ENCODE data around the gene DCAF11.

- TF ChIP-seq TP53 (CRISPR knock-in tag; conservative IDR thresholded peaks at IDR 0.05) (no peak), CEBPB (IDR thresholded peaks at IDR 0.05; ENCODE audit: borderline replicate concordance, low read depth, low read length) (no peak), PRDM4 (CRISPR knock-in tag; IDR thresholded peaks at IDR 0.05; ENCODE audit: borderline replicate concordance) (no peak), SMARCC2 (IDR thresholded peaks at IDR 0.05) (no peak), ZNF292 (CRISPR knock-in tag; IDR thresholded peaks at IDR 0.05; ENCODE audit: borderline replicate concordance, low read depth) (no peak), ATF2 (CRISPR knock-in tag; IDR thresholded peaks at IDR 0.05) (no peak), TAF1 (CRISPR knock-in tag; IDR thresholded peaks at IDR 0.05) (no peak), SIN3A (IDR thresholded peaks at IDR 0.05; ENCODE audit: borderline replicate concordance, low read depth, low read length) (no peak), ZNF275 (CRISPR knock-in tag; IDR thresholded peaks at IDR 0.05; ENCODE audit: borderline replicate concordance) (no peak), ZNF329 (CRISPR knock-in tag; IDR thresholded peaks at IDR 0.05; ENCODE audit: low read depth) (no peak), CHCHD3 (CRISPR knock-in tag; IDR thresholded peaks at IDR 0.05) (no peak)
Observed at GRCh38 chr14:24083462-24083861, 31.1 kb upstream of the DCAF11 start.
